WI38 (cell line): ENCODE data around the gene TSPAN14.
"Not testable (repeated sequence)": the region's sequence is repeated elsewhere in the genome, so short reads cannot be mapped to it uniquely, and the experiment has no call there.

ENCODE experiments used
- H3K4me3 ChIP-seq: 2 replicates; pipeline ENCODE4 v1.5.1; 2011; ENCODE audit warnings: low read depth, mild to moderate bottlenecking, control low read depth, low read length
- TF ChIP-seq, protein P1 (sequence below): IDR thresholded peaks from 2 replicates; pipeline ENCODE4 v1.5.1; 2012; ENCODE audit warnings: low read depth, mild to moderate bottlenecking, control low read depth, low read length

TSPAN14 gene

DNA sequence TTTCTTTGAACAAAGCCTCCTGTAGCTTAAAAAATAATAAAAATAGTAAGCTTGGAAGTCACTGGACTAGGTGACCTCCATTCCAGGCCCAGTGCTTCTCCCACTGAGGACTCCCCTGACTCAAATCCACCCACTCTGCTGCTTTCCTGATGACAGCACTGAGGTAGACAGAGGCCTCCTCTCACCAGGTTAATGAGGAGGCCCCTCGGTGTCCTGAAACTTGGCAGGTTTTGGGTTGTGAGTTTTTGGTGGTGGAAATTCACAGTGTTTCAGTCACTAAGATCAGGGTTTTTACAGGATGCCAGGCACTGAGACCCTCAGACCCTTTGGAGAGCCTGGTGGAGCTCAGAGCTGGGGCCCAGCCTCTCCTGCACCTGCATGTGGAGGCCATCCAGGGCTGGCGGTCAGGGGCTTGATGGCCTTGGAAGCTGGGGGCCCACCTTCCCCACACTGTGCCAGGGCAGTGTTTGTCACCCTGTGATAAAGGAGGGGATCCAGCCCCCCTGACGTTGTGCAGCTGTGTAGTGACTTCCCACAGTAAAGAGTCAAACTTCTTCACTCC is 19.1 kb downstream of the TSPAN14 start:
- TF ChIP-seq, protein P1, sequence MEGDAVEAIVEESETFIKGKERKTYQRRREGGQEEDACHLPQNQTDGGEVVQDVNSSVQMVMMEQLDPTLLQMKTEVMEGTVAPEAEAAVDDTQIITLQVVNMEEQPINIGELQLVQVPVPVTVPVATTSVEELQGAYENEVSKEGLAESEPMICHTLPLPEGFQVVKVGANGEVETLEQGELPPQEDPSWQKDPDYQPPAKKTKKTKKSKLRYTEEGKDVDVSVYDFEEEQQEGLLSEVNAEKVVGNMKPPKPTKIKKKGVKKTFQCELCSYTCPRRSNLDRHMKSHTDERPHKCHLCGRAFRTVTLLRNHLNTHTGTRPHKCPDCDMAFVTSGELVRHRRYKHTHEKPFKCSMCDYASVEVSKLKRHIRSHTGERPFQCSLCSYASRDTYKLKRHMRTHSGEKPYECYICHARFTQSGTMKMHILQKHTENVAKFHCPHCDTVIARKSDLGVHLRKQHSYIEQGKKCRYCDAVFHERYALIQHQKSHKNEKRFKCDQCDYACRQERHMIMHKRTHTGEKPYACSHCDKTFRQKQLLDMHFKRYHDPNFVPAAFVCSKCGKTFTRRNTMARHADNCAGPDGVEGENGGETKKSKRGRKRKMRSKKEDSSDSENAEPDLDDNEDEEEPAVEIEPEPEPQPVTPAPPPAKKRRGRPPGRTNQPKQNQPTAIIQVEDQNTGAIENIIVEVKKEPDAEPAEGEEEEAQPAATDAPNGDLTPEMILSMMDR: no peak
- no peak overlapping the region for H3K4me3 ChIP-seq

DNA sequence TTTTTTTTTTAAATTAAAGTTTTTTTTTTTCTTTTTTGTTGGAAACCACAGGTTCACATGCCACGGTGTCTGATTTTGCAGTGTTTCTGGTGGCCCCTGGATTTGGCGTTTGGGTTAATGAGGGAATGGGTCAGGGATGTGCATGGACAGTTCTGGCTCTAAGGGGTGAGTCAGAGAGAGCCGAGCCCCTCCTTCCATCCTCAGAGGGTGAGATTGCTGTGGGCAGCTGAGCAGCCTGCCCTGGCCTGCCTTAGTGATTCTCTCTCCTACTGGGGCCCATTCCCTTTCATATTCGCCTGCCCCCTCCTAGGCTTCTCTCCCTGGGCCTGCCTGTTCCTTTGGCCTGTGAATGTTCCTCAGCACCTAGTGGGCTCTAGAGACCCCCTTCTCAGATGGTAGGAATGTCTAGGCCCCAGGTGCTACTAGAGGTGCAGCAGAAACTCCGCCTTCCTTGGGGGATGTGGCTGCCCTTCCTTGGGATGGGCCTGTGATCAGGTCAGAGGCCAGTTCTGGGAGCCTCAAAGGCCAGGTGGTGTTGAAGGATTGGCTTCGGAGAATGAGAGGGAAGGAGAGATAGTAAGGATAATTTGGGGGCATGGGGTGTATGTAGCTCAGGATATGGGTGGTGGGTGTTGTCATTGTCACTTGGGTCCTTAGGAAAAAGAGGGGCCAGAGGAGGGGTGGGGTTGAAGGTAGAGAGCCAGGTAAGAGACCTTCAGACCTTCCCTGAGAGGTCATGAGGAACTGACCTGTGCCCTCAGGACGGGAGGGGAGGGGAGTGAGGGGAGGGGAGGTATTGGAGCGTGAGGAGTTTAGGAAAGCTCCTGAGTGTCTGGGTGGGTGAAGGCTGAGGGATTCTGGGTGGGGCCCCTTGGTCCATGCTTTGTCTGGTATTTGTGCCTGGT is 19.8 kb downstream of the TSPAN14 start:
- H3K4me3 ChIP-seq: no peak overlapping the region
- TF ChIP-seq, protein P1: no peak

DNA sequence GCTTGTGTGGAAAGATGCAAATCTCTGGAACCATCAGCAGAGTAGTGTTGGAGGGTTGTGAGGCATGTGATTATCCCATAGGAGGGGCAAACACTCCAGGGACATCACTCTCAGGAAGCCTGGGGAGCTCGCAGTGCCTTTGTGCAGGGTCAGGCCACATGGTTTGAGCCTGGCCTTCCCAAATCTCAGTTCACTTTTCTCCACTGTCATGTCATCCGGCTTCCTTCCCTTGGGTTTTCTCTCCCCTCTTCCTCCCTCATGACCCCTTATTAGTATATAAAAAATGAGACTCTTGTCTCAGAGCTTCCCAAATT is 20.4 kb downstream of the TSPAN14 start:
- TF ChIP-seq, protein P1: no peak
- H3K4me3 ChIP-seq: no peak overlapping the region

DNA sequence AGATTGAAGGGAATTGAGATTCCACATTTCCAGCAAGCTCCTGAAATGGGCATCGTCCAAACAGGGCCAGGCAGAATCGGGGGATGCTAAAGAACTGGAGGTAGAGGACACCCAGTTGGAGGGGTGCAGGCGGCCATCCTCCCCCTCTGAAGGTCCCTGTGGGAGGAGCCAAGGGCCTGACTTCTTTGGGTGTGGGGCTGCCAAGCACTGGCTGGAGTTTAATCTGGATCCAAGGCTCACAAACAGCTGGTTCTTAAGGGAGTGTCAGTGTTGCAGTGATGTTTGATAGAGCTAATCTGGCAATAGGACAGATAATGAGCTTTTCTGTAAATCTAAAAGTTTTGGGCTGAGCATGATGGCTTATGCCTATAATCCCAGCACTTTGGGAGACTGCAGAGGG is 20.8 kb downstream of the TSPAN14 start:
- no peak overlapping the region for H3K4me3 ChIP-seq
- TF ChIP-seq, protein P1: no peak

DNA sequence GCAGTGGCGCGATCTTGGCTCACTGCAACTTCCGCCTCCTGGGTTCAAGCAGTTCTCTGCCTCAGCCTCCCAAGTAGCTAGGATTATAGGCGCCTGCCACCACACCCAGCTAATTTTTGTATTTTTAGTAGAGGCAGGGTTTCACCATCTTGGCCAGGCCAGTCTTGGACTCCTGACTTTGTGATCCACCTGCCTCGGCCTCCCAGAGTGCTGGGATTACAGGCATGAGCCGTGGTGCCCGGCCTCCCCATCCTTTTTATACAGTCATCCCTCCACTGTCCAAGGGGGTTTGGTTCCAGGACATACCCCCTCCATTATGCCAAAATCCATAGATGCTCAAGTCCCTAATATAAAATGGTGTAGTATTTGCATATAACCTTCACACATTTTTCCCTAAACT is 21.5 kb downstream of the TSPAN14 start:
- H3K4me3 ChIP-seq: not testable (repeated sequence)

DNA sequence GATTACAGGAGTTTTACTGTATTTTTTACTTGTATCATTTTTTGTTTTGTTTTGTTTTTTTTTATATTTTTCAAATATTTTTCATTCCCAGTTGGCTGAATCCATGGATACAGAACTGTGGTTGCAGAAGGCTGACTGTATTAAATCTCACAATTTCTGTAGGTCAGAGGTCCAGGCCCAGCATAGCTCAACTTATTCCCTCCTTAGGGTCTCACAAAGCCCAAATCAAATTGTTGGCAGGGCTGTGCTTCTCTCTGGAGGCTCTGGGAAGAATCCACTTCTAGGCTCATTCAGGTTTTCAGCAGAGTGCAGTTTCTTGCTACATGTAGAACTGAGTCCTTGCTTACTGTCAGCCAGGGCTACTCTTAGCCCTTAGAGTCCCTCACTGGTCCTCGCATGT is 22.6 kb downstream of the TSPAN14 start:
- no peak overlapping the region for H3K4me3 ChIP-seq
- TF ChIP-seq, protein P1: no peak

DNA sequence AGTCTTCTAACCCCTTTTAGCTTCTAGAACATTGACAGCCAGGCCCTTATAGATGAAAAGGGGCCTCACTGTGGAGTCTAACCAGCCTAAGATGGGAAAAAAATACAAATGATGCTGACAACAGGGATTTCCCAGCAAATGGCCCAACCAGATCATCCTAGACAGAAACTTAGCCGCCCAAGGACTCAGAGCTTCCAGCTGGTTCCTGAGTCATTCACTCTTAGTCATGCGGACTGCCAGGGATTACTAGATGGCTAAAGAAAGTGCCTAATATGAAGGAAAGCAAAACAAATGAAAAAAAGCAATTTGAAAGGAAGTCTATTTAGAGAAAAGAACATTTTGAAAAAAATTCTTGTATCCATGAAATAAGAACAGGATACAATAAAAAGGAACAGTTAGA is 23.7 kb downstream of the TSPAN14 start:
- H3K4me3 ChIP-seq: no peak overlapping the region
- TF ChIP-seq, protein P1: no peak

DNA sequence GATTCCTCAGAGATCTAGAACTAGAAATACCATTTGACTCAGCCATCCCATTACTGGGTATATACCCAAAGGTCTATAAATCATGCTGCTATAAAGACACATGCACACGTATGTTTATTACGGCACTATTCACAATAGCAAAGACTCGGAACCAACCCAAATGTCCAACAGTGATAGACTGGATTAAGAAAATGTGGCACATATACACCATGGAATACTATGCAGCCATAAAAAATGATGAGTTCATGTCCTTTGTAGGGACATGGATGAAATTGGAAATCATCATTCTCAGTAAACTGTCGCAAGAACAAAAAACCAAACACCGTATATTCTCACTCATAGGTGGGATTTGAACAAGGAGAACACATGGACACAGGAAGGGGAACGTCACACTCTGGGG is 26.3 kb downstream of the TSPAN14 start:
- H3K4me3 ChIP-seq: not testable (repeated sequence)
